ENCODE measurements around the gene SLC38A2.

Gene SLC38A2

DNA sequence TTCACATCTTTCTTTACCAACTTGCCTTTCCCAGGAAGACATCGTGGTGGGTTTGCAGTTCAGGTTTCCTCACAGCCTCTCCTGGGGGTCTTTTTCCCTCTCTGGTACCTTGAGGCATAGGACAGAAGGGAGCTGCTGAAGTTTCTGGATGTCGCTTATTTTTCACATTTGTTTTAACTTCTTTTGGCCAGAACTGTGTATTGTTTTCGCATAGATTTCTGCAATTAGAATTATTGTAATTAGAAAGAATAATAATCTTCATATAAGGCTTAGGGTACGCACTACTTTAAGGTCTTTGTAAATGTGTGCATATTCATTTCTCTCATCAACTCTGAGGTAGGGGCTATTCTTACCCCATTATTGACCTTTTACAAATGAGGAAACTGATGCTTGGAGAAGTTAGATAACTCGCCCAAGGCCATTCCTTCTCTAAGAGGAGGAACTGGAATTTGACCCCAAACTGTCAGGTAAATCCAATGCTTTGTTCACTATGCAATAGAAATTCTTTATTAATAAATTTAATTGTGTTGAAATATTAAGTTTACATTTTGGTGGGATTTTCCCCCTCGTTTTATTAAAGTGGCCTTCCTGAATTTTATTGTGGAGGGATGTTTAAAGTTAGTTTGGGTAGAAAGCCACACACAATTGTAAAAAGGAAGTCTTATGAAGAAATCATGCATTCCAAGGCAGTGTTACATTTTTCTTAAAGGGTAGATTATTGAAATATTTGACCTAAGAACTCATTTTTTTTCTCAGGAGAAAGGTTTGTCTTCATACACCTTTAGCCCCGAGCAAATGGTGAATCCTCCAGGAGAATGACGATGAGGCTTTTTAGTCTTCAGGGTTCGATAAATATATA, 12.1 kb upstream of the SLC38A2 start:
- TF ChIP-seq CTCF (IDR thresholded peaks at IDR 0.05), result no peak

- no peak for TF ChIP-seq CTCF (IDR thresholded peaks at IDR 0.05)
These were observed 11.3 kb upstream of the SLC38A2 start for GRCh38 chr12:46383654-46384450.

DNA sequence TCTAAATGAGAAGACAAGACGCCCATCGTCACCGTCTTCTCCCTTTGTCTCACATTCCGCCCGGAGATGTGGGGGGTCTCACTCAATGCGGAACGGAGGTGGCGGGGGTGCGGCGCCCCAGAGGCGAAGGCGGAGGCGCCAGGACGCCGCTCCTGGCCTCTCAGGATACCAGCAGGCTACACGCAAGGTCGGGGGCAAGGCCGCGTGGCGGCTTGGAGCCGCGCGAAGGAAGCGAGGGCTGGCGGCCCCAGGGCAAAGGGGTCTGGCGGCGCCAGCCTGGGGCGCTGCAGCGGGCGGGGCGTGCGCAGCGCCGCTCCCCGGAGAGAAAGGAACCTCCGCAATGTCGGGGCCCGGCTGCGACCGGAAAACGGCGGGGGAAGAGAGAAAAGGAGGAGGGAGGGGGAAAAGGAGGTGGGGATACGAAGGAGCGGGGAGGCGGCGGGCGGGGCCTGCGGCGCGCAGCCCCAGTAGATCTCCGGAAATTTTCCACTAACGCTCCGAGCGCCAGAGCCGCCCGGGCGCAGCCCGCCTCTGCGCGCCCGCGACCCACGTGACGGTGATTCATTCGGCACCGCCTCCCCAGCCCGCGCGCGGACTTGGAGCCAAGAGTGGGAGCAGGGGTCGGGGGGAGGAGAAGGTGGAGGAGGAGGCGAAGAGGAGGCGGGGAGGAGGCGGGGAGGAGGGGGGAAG, 10.5 kb upstream of the SLC38A2 start:
- peak; percentile 34; the same call in 1 of the 2 replicates for TF ChIP-seq CTCF (IDR thresholded peaks at IDR 0.05)

DNA sequence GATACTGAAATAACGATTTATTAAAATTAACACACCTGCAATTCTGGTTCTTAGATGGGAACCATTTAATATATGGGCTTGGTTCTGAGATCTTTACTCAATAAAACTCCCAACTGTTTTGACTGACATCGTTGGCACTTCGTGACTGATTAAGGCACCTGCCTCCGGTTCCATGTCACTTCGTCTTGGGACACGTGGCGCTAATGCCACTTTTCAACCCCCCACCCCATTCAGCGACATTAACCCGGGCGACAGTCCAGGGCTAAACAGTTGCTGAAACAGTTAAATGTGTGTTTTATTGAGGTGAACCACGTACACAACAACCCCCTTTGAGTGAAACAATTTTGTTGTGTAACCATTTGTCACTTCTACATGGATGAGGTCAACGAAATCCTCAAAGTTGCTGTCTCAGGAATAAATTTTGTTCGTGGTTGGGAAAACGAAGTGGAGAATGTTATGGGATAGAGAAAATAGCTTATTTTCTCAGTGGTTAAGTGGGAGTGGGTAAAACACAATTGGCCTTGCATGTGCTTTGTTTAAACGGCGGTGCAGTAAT, 9.9 kb upstream of the SLC38A2 start:
- no peak for TF ChIP-seq CTCF (IDR thresholded peaks at IDR 0.05)

DNA sequence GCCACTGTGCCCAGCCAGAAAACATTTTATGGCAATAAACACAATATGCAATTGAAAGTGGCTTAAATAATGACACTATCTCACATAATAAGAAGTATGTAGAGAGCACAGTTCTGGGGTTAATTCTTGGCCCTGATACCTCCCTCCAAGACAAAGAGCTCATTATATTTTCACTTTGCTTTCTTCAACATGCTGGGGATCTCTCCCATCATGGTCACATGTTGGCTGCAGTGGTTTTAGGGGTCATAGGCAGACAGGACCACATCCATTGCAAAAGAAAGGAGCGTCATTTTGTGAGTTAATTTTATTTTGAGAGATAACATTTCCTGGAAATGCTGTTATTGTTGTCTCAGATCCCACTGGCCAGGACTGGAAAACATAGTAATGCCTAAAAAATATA, 8.3 kb upstream of the SLC38A2 start:
- TF ChIP-seq CTCF (IDR thresholded peaks at IDR 0.05), result no peak

- no peak for TF ChIP-seq CTCF (IDR thresholded peaks at IDR 0.05)
These were observed 7.6 kb upstream of the SLC38A2 start for GRCh38 chr12:46380022-46380796.
